Muscle of leg (tissue), 11 donors: ENCODE data around the gene CUX1. TPM values are rescaled to one million over a fixed set of nuclear protein-coding genes. Genes with fewer than 3 reads are reported as not detected.
"Not testable (repeated sequence)": the region's sequence is repeated elsewhere in the genome, so short reads cannot be mapped to it uniquely, and the experiment has no call there.

Source experiments
- DNase-seq: peaks from one replicate; pipeline ENCODE4 v3.0.0; 2013
- H3K27ac ChIP-seq: one replicate; pipeline ENCODE4 v1.5.1; 2013; ENCODE audit warnings: mild to moderate bottlenecking, low read length, control low read depth
- H3K27me3 ChIP-seq: one replicate; pipeline ENCODE4 v1.6.1; 2013; ENCODE audit warnings: low read length; ENCODE audit not compliant: control insufficient read depth, insufficient read depth
- H3K36me3 ChIP-seq: one replicate; pipeline ENCODE4 v1.6.1; 2013; ENCODE audit warnings: low read length; ENCODE audit not compliant: control insufficient read depth, insufficient read depth
- H3K4me1 ChIP-seq: one replicate; pipeline ENCODE4 v1.6.1; 2013; ENCODE audit warnings: low read length; ENCODE audit not compliant: control insufficient read depth, insufficient read depth
- H3K4me3 ChIP-seq: one replicate; pipeline ENCODE4 v1.5.1; 2013; ENCODE audit warnings: low read length, control low read depth
- H3K9me3 ChIP-seq: replicated peaks from 2 replicates; pipeline ENCODE4 v1.6.1; 2013; ENCODE audit warnings: low read depth, low read length; ENCODE audit not compliant: control insufficient read depth
- WGBS: methylation state at CpG from one replicate; pipeline ENCODE4 v1.1.5; 2013; ENCODE audit warnings: missing lambda C conversion rate; ENCODE audit not compliant: insufficient coverage; 5-methylcytosine and 5-hydroxymethylcytosine counted together
- polyA plus RNA-seq, 8 donors: library from polyadenylated mRNA; unstranded; fragments of 120-200 nt; gene quantifications; one replicate each; pipeline versions ENCODE4 v1.2.1 to v1.2.3, GENCODE V29; 2013; ENCODE audit warnings: inconsistent platforms in 1 of 8, low replicate concordance in 1 of 8; ENCODE audit not compliant: insufficient read length in 8 of 8, insufficient read depth in 1 of 8
- total RNA-seq: library from RNA; stranded (reverse); fragments of 120-200 nt; gene quantifications from one replicate; pipeline ENCODE4 v1.2.4, GENCODE V29; 2013

Gene CUX1
- total and polyA plus RNA-seq, 9 donors = 29.4 to 46.9 (median 40.8) TPM

DNA sequence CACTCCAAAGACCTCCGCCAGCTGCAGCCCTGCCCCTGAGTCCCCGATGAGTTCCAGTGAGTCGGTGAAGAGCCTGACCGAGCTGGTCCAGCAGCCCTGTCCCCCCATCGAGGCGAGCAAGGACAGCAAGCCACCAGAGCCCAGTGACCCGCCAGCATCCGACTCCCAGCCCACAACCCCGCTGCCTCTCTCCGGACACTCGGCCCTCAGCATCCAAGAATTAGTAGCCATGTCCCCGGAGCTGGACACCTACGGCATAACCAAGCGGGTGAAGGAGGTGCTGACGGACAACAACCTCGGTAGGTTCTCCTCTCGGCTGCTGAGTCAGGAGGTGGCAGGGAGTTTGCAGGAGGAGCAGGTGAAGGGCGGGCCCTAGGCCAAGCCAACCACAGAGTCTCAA is 409.9 kb downstream of the CUX1 start:
- Histone ChIP-seq H3K27me3 (no peaks in the 10 kb centered on the region), H3K27ac (no peak overlapping the region), H3K9me3 (no peaks in the 10 kb centered on the region), H3K4me3 (no peak overlapping the region), H3K36me3 (peaks cover 33% of the 10 kb centered on the region), H3K4me1 (peaks cover 6% of the 10 kb centered on the region)
- no peak for DNase-seq
- 86% methylated on average over 16 of the region's 18 CpGs for WGBS

DNA sequence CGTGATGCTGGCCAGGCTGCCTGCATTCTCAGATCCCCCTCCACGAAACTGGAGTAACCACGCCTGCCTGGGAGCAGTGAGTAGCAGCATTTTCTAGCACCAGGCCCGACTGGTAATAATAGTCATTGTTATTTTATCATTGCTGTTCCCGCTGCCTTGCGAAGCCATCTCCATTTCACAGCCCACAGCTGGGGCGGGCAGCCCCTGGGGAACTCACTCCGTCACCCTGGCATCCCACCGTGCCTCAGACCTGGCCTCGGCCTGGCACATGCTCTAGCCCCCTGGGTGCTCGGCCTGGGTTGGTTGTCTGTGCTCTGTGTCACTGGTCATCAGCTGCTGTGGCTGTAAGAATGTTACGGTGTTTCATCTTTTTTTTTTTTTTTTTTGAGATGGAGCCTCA is 411.5 kb downstream of the CUX1 start:
- no peak for DNase-seq
- H3K4me3 ChIP-seq = no peak overlapping the region
- WGBS = 89% methylated on average over 11 of the region's 12 CpGs

DNA sequence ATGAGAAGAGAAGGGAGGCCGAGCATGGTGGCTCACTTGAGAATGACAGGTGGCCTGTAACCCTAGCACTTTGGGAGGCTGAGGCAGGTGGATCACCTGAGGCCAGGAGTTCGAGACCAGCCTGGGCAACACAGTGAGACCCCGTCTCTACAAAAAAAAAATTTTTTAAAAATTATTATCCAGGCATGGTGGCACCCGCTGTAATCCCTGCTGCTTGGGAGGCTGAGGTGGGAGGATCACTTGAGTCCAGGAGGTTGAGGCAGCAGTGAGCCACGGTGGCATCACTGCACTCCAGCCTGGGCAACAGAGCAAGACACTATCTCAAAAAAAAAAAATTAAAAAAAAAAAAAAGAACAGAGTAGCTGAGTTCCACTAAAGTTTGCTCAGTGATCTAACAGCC is 412.7 kb downstream of the CUX1 start:
- not testable (repeated sequence) for DNase-seq, H3K4me1 ChIP-seq, H3K4me3 ChIP-seq, H3K27ac ChIP-seq, H3K27me3 ChIP-seq, H3K9me3 ChIP-seq
- no CpG with 5 or more reads among the region's 5 CpGs for WGBS
- H3K36me3 ChIP-seq = peaks cover 51% of the 10 kb centered on the region

More for the DNA sequence above, 411.5 kb downstream of the CUX1 start:
- Histone ChIP-seq H3K4me1 (no peaks in the 10 kb centered on the region), H3K36me3 (peaks cover 40% of the 10 kb centered on the region), H3K9me3 (no peaks in the 10 kb centered on the region), H3K27me3 (no peaks in the 10 kb centered on the region), H3K27ac (no peak overlapping the region)

DNA sequence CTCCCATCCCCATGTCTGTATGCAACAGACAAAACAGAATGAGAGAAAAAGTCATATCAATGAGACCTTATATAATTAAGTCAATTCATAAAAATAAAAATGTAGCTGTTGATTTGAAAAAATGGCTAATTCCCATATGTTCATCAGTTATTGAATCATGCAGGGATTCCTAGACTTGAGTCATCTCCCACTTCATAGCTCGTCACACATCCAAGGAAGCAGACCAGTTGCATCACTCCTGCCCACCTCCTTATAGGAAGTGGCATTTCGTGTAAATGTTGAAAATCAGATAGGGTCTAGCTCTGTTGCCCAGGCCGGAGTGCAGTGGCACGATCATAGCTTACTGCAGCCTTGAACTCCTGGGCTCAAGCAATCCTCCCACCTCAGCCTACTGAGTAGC is 413.2 kb downstream of the CUX1 start:
- H3K9me3 ChIP-seq = no peaks in the 10 kb centered on the region
- no CpG with 5 or more reads among the region's 4 CpGs for WGBS
- DNase-seq = no peak
- no peak overlapping the region for H3K27ac ChIP-seq
- H3K4me3 ChIP-seq = no peak overlapping the region
- H3K36me3 ChIP-seq = peaks cover 48% of the 10 kb centered on the region
- H3K4me1 ChIP-seq = no peaks in the 10 kb centered on the region
- no peaks in the 10 kb centered on the region for H3K27me3 ChIP-seq

DNA sequence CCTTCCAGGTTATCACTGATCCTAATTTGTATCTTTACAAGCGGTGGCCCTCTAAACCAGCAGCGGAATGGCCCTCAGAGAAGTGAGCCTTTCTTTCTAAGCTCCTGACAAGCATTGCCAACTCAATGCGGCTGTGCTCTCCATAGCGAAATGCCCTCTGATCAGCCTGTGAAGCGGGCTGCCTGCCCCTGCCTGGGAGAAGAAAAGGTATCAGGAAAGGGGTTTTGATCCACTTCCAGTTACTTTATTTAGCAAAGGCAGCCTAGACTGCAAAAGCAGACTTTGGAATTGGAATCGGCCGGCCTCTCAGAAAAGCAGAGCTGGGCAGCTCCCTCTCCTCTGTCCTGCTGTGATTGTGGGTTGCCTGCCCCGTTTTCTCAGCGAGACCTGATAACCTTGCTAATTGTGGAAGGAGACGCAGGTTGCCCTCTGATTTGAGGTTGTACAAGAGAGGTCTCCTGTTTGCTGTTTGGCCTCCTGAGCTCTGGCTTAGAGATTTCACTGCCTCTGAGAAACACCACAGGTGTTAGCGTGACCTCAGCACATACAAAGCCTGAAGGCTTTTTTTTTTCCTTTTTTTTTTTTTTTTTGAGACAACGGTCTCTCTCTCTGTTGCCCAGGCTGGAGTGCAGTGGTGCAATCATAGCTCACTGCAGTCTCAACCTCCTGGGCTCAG is 415.3 kb downstream of the CUX1 start:
- H3K4me1 ChIP-seq = peaks cover 2% of the 10 kb centered on the region
- WGBS = 67% methylated on average over 9 of the region's 12 CpGs
- no peaks in the 10 kb centered on the region for H3K27me3 ChIP-seq
- H3K27ac ChIP-seq = no peak overlapping the region
- H3K36me3 ChIP-seq = peaks cover 45% of the 10 kb centered on the region
- no peaks in the 10 kb centered on the region for H3K9me3 ChIP-seq
- H3K4me3 ChIP-seq = no peak overlapping the region
- no peak for DNase-seq

DNA sequence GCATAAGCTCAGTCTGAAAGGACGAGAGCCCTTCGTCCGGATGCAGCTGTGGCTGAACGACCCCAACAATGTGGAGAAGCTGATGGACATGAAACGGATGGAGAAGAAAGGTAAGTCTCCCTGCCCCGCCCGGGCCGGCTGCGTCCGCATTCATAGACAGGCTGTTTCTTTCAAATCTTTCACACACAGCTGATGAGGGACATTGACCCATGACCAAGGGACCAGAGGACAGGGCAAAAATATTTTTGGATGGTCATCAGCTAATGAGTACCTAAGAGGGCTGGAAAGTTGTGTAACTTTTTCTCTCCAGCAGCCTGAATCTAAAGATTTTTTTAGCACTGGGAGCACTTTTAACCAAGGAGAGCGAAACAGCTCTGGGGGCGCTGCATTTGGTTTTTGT is 416.7 kb downstream of the CUX1 start:
- no peak overlapping the region for H3K4me3 ChIP-seq
- no peaks in the 10 kb centered on the region for H3K27me3 ChIP-seq
- peaks cover 34% of the 10 kb centered on the region for H3K36me3 ChIP-seq
- no peak for DNase-seq
- no peak overlapping the region for H3K27ac ChIP-seq
- WGBS = 85% methylated on average over 3 of the region's 12 CpGs
- H3K9me3 ChIP-seq = no peaks in the 10 kb centered on the region
- H3K4me1 ChIP-seq = peaks cover 2% of the 10 kb centered on the region

DNA sequence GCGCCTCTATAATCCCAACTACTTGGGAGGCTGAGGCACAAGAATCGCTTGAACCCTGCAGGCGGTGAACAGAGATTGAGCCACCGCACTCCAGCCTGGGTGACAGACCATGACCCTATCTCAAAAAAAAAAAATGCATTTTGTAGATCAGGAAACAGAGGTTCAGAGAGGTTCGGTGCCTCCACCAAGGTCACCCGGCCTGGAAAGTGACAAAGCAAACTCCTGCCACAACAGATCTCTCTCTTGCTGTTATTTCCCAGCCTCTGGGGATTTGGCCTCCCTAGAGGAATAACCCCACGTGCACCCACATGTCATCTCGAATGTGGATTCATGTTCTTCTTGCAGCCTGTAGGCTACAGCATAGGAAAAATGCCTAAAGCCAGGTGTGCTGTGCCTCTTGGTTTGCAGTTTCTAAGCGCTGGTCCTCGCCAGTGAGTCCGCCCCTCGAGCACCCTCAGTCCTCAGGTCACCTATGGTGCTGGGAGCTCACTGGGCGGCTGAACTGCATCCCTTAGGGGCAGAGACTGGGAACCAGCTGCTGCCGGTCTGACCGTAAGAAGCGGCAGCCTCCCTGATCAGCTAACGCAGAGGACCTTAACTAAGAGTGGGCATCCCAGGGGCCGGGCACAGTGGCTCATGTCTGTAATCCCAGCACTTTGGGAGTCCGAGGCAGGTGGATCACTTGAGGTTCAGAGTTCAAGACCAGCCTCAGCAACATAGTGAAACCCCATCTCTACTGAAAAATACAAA is 417.6 kb downstream of the CUX1 start:
- peaks cover 37% of the 10 kb centered on the region for H3K36me3 ChIP-seq
- no peaks in the 10 kb centered on the region for H3K9me3 ChIP-seq
- no peak for DNase-seq
- no peak overlapping the region for H3K27ac ChIP-seq
- no peak overlapping the region for H3K4me3 ChIP-seq
- H3K27me3 ChIP-seq = no peaks in the 10 kb centered on the region
- H3K4me1 ChIP-seq = peaks cover 2% of the 10 kb centered on the region
- 82% methylated on average over 12 of the region's 19 CpGs for WGBS

DNA sequence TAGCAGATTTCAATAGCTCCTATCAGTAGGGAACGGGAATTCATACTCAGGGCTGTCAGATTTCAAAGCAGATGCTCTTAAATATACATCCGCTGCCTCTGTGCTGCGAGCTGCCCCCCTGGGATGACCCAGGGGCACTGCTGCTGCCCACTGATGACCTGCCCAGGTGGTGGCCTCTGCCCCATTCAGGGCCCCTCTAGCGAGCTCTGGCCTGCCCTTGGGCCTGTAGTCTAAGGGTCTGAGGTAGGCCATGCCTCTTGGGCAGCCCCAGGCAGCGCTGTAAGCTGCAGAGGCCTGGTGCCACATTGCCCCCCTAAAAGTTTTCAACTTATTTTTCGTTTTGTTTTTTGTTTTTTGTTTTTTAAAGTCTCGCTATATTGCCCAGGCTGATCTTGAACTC is 418.7 kb downstream of the CUX1 start:
- Histone ChIP-seq H3K4me1 (peaks cover 2% of the 10 kb centered on the region), H3K36me3 (peaks cover 36% of the 10 kb centered on the region), H3K4me3 (no peak overlapping the region), H3K27me3 (no peaks in the 10 kb centered on the region), H3K9me3 (no peaks in the 10 kb centered on the region), H3K27ac (no peak overlapping the region)
- WGBS = 81% methylated on average over 6 of the region's 7 CpGs
- no peak for DNase-seq

DNA sequence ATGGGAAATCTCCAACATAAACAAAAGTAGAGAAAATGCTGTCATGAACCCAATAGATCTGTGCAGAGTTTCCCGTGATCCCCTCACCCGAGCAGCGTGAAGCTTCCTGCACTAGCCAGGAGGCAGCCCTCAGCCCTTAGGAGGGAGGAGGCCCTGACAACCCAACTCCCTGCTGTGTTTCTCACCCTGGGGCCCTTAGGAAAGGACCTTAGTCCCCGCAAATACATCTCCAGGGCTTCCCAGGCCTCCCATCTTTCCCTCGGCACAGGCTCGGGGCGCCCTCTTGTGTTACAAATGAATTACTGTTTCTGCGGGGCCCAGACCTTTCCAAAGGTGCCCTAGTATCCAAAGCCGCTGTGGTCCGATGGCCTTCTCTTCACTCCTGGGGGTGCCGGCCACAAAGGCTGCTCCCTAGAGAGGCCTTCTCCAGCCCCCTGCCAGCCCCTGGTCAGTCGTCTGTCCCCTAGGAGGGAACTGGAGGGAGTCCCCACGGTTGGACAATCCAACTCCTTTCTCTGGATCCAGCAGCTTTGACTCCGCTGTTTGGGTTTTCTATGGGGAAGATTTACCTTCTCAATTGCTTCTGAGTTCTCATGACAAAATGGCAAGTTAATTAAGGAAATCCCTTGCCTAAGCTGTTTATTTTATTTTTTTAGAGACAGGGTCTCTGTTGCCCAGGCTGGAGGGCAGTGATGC is 419.3 kb downstream of the CUX1 start:
- H3K36me3 ChIP-seq = peaks cover 38% of the 10 kb centered on the region
- H3K27me3 ChIP-seq = no peaks in the 10 kb centered on the region
- 22% methylated on average over 11 of the region's 14 CpGs for WGBS
- peaks cover 2% of the 10 kb centered on the region for H3K4me1 ChIP-seq
- H3K4me3 ChIP-seq = no peak overlapping the region
- H3K27ac ChIP-seq = no peak overlapping the region
- H3K9me3 ChIP-seq = no peaks in the 10 kb centered on the region
- peak; percentile 64 for DNase-seq

DNA sequence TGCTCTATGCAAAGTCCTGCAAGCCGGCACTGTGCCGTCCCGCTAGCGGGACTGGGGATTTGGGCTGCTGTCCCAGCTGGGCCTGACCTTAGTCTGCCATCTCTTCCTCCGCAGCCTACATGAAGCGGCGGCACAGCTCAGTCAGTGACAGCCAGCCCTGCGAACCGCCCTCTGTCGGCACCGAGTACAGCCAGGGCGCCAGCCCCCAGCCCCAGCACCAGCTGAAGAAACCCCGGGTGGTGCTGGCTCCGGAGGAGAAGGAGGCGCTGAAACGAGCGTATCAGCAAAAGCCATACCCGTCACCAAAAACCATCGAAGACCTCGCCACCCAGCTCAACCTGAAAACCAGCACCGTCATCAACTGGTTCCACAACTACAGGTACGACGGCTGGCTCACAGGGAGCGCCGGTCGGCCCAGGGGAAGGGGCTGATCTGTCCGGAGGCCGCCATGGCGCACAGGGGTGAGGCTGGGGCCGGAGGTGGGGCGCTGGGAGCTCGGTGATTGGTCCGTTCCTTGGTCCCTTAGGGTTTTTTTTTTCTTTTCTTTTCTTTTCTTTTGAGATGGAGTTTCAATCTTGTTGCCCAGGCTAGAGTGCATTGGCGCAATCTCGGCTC is 421.9 kb downstream of the CUX1 start:
- 96% methylated on average over 29 of the region's 35 CpGs for WGBS
- peaks cover 33% of the 10 kb centered on the region for H3K36me3 ChIP-seq
- no peak overlapping the region for H3K4me3 ChIP-seq
- no peaks in the 10 kb centered on the region for H3K27me3 ChIP-seq
- H3K4me1 ChIP-seq = peaks cover 2% of the 10 kb centered on the region
- no peak overlapping the region for H3K27ac ChIP-seq
- DNase-seq = no peak
- no peaks in the 10 kb centered on the region for H3K9me3 ChIP-seq
